GM21367 (cell line): ENCODE data around the gene NR5A1.

Experiments used
- ATAC-seq: cut with Tn5 transposase; IDR thresholded peaks from one replicate; pipeline ENCODE4 v1.9.1; 2021; ENCODE audit not compliant: unreplicated experiment

The NR5A1 gene

GRCh38 chr9:124500028-124500795, 7.0 kb downstream of the NR5A1 start:
- ATAC-seq: no peak

- ATAC-seq: no peak
Measured at GRCh38 chr9:124499216-124499615, 8.0 kb downstream of the NR5A1 start.

- ATAC-seq: no peak
Measured at GRCh38 chr9:124498499-124499146, 8.6 kb downstream of the NR5A1 start.

GRCh38 chr9:124498040-124498439, 9.2 kb downstream of the NR5A1 start:
- no peak for ATAC-seq

GRCh38 chr9:124497441-124497840, 9.8 kb downstream of the NR5A1 start:
- no peak for ATAC-seq

- no peak for ATAC-seq
Measured at GRCh38 chr9:124496463-124496862, 10.7 kb downstream of the NR5A1 start.

GRCh38 chr9:124496075-124496449, 11.1 kb downstream of the NR5A1 start:
- ATAC-seq: no peak

GRCh38 chr9:124495126-124496074, 11.8 kb downstream of the NR5A1 start:
- no peak for ATAC-seq

- ATAC-seq: no peak
Measured at GRCh38 chr9:124493794-124494479, 13.3 kb downstream of the NR5A1 start.

- no peak for ATAC-seq
Measured at GRCh38 chr9:124493218-124493617, 14.0 kb downstream of the NR5A1 start.

GRCh38 chr9:124492818-124493217, 14.4 kb downstream of the NR5A1 start:
- ATAC-seq: no peak

GRCh38 chr9:124491049-124491975, 15.9 kb downstream of the NR5A1 start:
- no peak for ATAC-seq

GRCh38 chr9:124490004-124490403, 17.2 kb downstream of the NR5A1 start:
- no peak for ATAC-seq

- no peak for ATAC-seq
Measured at GRCh38 chr9:124489222-124489621, 18.0 kb downstream of the NR5A1 start.

- no peak for ATAC-seq
Measured at GRCh38 chr9:124488641-124489210, 18.5 kb downstream of the NR5A1 start.

GRCh38 chr9:124487260-124488182, 19.7 kb downstream of the NR5A1 start:
- no peak for ATAC-seq

GRCh38 chr9:124486778-124487259, 20.4 kb downstream of the NR5A1 start:
- no peak for ATAC-seq

- ATAC-seq: no peak
Measured at GRCh38 chr9:124485936-124486335, 21.3 kb downstream of the NR5A1 start.
